ENCODE data around the gene TXLNA. TPM values are rescaled to one million over a fixed set of nuclear protein-coding genes. Genes with fewer than 3 reads are reported as not detected.

TXLNA gene
- polyA plus RNA-seq, 1 donor (not counting 4 experiments of a cell fraction or from before 2014, with no cell fraction given): 20.0 TPM

DNA sequence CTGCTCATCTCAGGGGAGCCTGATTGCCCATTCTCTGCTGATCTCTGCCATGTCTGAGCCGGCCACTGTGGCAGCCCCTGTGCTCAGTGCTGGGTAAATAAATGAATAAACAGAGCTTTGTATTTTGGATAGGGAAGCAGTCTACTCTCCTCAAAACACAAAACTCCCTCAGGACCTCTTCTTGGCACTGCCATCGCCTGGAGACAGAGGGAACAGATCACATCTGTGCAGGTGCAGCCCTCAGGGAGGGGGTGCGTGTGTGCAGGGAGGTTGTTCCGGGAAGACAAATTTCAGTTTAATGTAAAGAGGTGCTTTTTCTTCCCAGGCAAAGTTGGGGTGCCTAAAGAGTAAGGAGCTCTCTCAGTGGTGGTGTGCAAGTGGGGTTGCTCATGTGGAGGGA, 59.9 kb downstream of the TXLNA start:
- H3K4me2 ChIP-seq (ENCODE audit: control insufficient read depth, extremely low read depth, insufficient read depth, low read depth, low read length): no peak overlapping the region
- H3K79me2 ChIP-seq (ENCODE audit: control insufficient read depth, insufficient read depth, low read length): no peaks in the 10 kb centered on the region
- no peaks in the 10 kb centered on the region for H4K20me1 ChIP-seq (ENCODE audit: control insufficient read depth, extremely low read depth, insufficient read depth, low read length)
- H3K36me3 ChIP-seq (ENCODE audit: control insufficient read depth in 2 of 2, extremely low read depth in 1 of 2, insufficient read depth in 2 of 2, low read length in 2 of 2): no peaks in the 10 kb centered on the region
- dilution Hi-C loops (cut with MboI; ENCODE audit: extremely low pct_ligation_motif_present, low sequenced_read_pairs): no loop called here
- no peak overlapping the region for H3K9ac ChIP-seq (ENCODE audit: control insufficient read depth, extremely low read depth, insufficient read depth, low read length)
- no peak overlapping the region for H3K27ac ChIP-seq (ENCODE audit: control insufficient read depth, insufficient read depth, low read length)
- TF ChIP-seq, protein P1, sequence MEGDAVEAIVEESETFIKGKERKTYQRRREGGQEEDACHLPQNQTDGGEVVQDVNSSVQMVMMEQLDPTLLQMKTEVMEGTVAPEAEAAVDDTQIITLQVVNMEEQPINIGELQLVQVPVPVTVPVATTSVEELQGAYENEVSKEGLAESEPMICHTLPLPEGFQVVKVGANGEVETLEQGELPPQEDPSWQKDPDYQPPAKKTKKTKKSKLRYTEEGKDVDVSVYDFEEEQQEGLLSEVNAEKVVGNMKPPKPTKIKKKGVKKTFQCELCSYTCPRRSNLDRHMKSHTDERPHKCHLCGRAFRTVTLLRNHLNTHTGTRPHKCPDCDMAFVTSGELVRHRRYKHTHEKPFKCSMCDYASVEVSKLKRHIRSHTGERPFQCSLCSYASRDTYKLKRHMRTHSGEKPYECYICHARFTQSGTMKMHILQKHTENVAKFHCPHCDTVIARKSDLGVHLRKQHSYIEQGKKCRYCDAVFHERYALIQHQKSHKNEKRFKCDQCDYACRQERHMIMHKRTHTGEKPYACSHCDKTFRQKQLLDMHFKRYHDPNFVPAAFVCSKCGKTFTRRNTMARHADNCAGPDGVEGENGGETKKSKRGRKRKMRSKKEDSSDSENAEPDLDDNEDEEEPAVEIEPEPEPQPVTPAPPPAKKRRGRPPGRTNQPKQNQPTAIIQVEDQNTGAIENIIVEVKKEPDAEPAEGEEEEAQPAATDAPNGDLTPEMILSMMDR (optimal IDR thresholded peaks at IDR 0.05 in 1 of 3, IDR thresholded peaks at IDR 0.05 in 1 of 3, conservative IDR thresholded peaks at IDR 0.05 in 1 of 3; ENCODE audit: extremely low read depth in 1 of 3, insufficient read depth in 2 of 3, low read length in 3 of 3): peak in 1 of 3 experiments; percentile 9
- TF ChIP-seq EZH2 (IDR thresholded peaks at IDR 0.05; ENCODE audit: low read length): no peak
- no peaks in the 10 kb centered on the region for H3K27me3 ChIP-seq (ENCODE audit: control insufficient read depth, extremely low read depth, insufficient read depth, low read length)
- no peak overlapping the region for H3K4me3 ChIP-seq (ENCODE audit: control insufficient read depth in 2 of 3, extremely low read depth in 1 of 3, insufficient read depth in 2 of 3, low read depth in 1 of 3, low read length in 3 of 3)
- no peak for DNase-seq (ENCODE audit: low read depth, low spot score)
- H3K9me1 ChIP-seq (ENCODE audit: control insufficient read depth, extremely low read depth, insufficient read depth, low read length): peaks cover 2% of the 10 kb centered on the region
- H3K4me1 ChIP-seq (ENCODE audit: control insufficient read depth, extremely low read depth, insufficient read depth, low read length): peaks cover 26% of the 10 kb centered on the region
- FAIRE-seq: no peak
- no peak overlapping the region for H2AFZ ChIP-seq (ENCODE audit: control insufficient read depth, low read length)
- no peaks in the 10 kb centered on the region for H3K9me3 ChIP-seq (ENCODE audit: control insufficient read depth, low read depth, low read length)

DNA sequence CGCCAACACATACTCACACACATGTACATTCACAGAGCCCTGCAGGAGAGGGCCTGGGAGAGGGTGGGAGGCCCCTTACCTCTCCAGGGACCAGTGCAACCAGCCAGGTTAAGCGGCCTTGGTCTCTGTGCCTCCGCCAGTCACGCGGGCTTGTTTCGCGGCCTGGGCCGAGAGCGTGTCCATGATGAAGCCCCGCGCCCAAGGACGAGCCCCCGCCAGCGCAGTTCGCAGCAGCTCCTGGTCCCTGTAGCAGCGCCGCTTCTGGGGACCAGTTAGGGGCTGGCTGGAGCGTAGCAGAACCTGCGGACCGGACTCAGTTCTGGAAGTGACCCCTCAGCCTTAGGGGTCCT, 60.3 kb downstream of the TXLNA start:
- FAIRE-seq: no peak
- H3K4me3 ChIP-seq (ENCODE audit: control insufficient read depth in 2 of 3, extremely low read depth in 1 of 3, insufficient read depth in 2 of 3, low read depth in 1 of 3, low read length in 3 of 3): no peak overlapping the region
- H3K9ac ChIP-seq (ENCODE audit: control insufficient read depth, extremely low read depth, insufficient read depth, low read length): no peak overlapping the region
- H4K20me1 ChIP-seq (ENCODE audit: control insufficient read depth, extremely low read depth, insufficient read depth, low read length): no peaks in the 10 kb centered on the region
- H3K27ac ChIP-seq (ENCODE audit: control insufficient read depth, insufficient read depth, low read length): no peak overlapping the region
- no peaks in the 10 kb centered on the region for H3K9me3 ChIP-seq (ENCODE audit: control insufficient read depth, low read depth, low read length)
- no peaks in the 10 kb centered on the region for H3K27me3 ChIP-seq (ENCODE audit: control insufficient read depth, extremely low read depth, insufficient read depth, low read length)
- no peaks in the 10 kb centered on the region for H3K79me2 ChIP-seq (ENCODE audit: control insufficient read depth, insufficient read depth, low read length)
- dilution Hi-C loops (cut with MboI; ENCODE audit: extremely low pct_ligation_motif_present, low sequenced_read_pairs): no loop called here
- no peaks in the 10 kb centered on the region for H3K36me3 ChIP-seq (ENCODE audit: control insufficient read depth in 2 of 2, extremely low read depth in 1 of 2, insufficient read depth in 2 of 2, low read length in 2 of 2)
- no peak overlapping the region for H2AFZ ChIP-seq (ENCODE audit: control insufficient read depth, low read length)
- H3K4me1 ChIP-seq (ENCODE audit: control insufficient read depth, extremely low read depth, insufficient read depth, low read length): peaks cover 26% of the 10 kb centered on the region
- no peak for DNase-seq (ENCODE audit: low read depth, low spot score)
- no peak overlapping the region for H3K4me2 ChIP-seq (ENCODE audit: control insufficient read depth, extremely low read depth, insufficient read depth, low read depth, low read length)
- H3K9me1 ChIP-seq (ENCODE audit: control insufficient read depth, extremely low read depth, insufficient read depth, low read length): peaks cover 2% of the 10 kb centered on the region
- TF ChIP-seq, protein P1 (optimal IDR thresholded peaks at IDR 0.05 in 1 of 3, IDR thresholded peaks at IDR 0.05 in 1 of 3, conservative IDR thresholded peaks at IDR 0.05 in 1 of 3; ENCODE audit: extremely low read depth in 1 of 3, insufficient read depth in 2 of 3, low read length in 3 of 3): no peak
- TF ChIP-seq EZH2 (IDR thresholded peaks at IDR 0.05; ENCODE audit: low read length): no peak

Measured in keratinocyte (primary cell).